LNCaP clone FGC (cell line): Measurements from ENCODE around the gene CCDC102A.

Source experiments
- DNase-seq: peaks from one replicate; pipeline ENCODE4 v3.0.0-alpha.2; 2011; ENCODE audit warnings: low read depth
- H3K4me3 ChIP-seq: 2 replicates; pipeline ENCODE4 v1.5.1; 2011; ENCODE audit warnings: mild to moderate bottlenecking, low read depth, low read length, control low read depth
- CTCF ChIP-seq: IDR thresholded peaks from 2 replicates; pipeline ENCODE4 v1.5.1; 2012; ENCODE audit warnings: mild to moderate bottlenecking; ENCODE audit not compliant: control insufficient read depth, insufficient read depth; ENCODE audit errors: extremely low read depth

The CCDC102A gene

GRCh38 chr16:57531635-57532265 is 4.6 kb downstream of the CCDC102A start:
- no peak for TF ChIP-seq CTCF
- H3K4me3 ChIP-seq: no peak overlapping the region
- no peak for DNase-seq

GRCh38 chr16:57531253-57531575 is 5.2 kb downstream of the CCDC102A start:
- DNase-seq: no peak
- no peak overlapping the region for H3K4me3 ChIP-seq

GRCh38 chr16:57530522-57531252 is 5.7 kb downstream of the CCDC102A start:
- TF ChIP-seq CTCF: no peak
- no peak overlapping the region for H3K4me3 ChIP-seq
- DNase-seq: no peak

More at GRCh38 chr16:57531253-57531575, 5.2 kb downstream of the CCDC102A start:
- no peak for TF ChIP-seq CTCF

- TF ChIP-seq CTCF: no peak
- DNase-seq: no peak
- no peak overlapping the region for H3K4me3 ChIP-seq
Measured at GRCh38 chr16:57530104-57530521, 6.3 kb downstream of the CCDC102A start.

- no peak for DNase-seq
- H3K4me3 ChIP-seq: no peak overlapping the region
- no peak for TF ChIP-seq CTCF
Measured at GRCh38 chr16:57529391-57530103, 6.8 kb downstream of the CCDC102A start.

- TF ChIP-seq CTCF: no peak
- no peak for DNase-seq
- H3K4me3 ChIP-seq: no peak overlapping the region
Measured at GRCh38 chr16:57528499-57529390, 7.6 kb downstream of the CCDC102A start.
